Endothelial cell of hepatic sinusoid (primary cell): ENCODE data around the gene TEKTIP1.
"Not testable (repeated sequence)": the region's sequence is repeated elsewhere in the genome, so short reads cannot be mapped to it uniquely, and the experiment has no call there.

Source experiments
- in situ Hi-C: cut with HindIII; loops from 2 replicates; pipeline ENCODE4 v1.10.0; 2017; ENCODE audit warnings: low sequenced_read_pairs

The TEKTIP1 gene

DNA sequence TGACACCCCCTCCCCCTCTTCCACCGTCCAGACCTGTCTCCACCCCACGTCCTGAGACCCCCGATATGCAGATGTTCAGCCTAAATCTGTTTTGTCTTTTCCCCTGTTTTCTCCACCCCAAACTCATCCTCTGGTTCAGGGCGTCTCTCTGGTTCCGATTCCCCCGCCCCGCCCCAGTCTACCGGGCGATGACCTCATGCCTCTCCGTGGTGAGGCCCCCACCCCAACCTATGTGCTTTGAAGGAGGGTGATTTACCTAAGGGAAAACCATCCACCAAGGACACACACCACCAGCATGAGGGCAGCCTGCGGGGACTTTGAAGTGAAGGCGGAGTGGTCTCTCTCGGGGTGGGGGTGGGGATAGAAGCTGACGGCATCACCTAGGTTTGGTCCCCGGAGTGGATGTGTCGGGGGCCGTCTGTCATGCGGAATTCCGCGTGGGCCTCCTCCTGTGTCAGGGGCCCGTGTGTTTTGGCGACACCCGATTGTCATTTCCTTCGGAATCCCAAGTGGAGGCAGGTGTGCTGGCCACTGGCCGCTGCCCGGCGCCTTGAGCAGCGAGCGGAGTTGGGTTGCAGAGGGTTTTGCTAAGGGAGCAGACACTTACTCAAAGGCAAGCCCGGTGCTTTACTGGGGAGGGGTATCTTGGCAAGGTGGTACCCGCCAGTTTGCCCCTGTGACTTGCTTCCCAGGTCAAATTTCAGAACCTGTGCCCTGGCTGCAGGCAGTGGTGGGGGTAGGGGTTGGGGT is 31.4 kb upstream of the TEKTIP1 start:
- in situ Hi-C loops: no loop called here

GRCh38 chr19:3508121-3508661 is 30.8 kb upstream of the TEKTIP1 start:
- in situ Hi-C loops: not testable (repeated sequence)

GRCh38 chr19:3508771-3509535 is 30.0 kb upstream of the TEKTIP1 start:
- in situ Hi-C loops: no loop called here

DNA sequence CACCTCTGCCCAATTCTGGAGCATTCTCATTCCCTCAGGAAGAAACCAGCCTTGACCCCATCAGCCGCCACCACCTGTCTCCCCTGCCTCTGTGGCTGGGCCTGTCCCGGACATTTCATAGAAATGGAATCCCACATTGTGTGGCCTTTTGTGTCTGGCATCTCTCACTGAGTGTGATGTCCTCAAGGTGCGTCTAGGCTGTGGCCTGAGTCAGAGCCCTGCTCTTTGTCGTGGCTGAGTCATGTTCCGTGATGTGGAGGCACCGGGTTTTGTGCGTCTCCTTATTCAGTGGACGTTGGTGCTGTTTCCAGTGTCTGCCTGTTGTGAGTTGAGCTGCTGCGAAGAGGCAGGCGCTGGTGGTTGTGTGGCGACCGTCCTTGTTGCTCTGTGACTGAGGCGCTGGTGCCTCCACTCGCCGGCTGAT is 29.4 kb upstream of the TEKTIP1 start:
- in situ Hi-C loops: no loop called here

- in situ Hi-C loops: no loop called here
Measured at GRCh38 chr19:3510727-3511126, 28.2 kb upstream of the TEKTIP1 start.

DNA sequence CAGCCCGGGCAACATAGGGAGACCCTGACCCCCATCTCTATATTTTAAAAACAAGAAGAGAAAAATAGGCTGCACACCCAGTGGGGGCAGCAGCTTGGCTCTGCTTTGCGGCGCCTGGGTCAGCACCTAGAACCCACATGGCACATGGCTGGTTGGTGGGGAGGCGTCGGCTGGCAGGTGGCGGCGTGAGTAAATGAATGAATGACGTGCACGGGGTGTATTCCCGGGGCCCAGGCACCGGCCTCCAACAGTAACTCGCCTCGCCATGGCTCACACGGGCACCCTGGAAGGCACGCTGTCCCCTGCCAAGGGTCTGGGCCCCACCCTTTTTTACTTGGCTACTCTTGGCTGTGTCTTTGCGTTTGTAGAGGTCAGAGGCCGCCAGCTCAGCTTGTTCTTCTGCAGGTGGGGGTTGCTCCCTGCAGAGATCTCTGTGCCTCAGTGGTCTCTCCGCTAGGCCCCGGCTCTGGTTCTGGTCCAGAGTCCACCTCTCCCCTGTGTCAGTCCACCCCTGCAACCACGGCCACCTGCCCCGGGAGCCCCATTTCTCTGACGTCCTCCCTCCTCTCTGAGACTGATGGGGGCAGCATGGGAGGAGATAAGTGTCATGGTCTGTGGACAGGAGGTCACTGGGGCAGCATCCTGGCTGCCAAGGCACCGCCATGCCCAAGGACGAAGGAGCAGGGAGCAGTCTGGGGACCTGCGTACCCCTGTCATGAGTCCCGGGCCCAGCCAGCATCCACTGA is 27.3 kb upstream of the TEKTIP1 start:
- in situ Hi-C loops: no loop called here

- in situ Hi-C loops: no loop called here
Measured at GRCh38 chr19:3512562-3513228, 26.3 kb upstream of the TEKTIP1 start.

GRCh38 chr19:3513229-3514140 is 25.5 kb upstream of the TEKTIP1 start:
- in situ Hi-C loops: no loop called here

DNA sequence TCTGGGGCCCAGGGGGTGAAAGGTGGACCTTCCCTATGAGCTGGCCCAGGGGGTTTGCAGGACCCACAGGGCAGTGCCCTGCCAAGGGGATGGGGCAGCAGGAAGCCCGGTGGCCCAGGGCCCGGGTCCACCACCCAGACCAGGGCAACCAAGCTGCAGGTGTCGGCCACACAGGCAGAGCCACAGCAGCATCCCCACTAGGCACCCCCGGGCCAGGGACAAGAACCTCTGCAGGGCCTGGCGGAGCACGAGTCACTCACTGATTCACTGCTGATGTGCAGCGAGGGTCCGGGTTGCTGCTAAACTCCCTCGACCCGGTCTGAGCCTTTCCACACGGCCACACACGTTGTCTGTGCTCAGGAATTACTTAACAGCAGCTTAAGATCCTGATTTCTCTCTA is 24.0 kb upstream of the TEKTIP1 start:
- in situ Hi-C loops: no loop called here

DNA sequence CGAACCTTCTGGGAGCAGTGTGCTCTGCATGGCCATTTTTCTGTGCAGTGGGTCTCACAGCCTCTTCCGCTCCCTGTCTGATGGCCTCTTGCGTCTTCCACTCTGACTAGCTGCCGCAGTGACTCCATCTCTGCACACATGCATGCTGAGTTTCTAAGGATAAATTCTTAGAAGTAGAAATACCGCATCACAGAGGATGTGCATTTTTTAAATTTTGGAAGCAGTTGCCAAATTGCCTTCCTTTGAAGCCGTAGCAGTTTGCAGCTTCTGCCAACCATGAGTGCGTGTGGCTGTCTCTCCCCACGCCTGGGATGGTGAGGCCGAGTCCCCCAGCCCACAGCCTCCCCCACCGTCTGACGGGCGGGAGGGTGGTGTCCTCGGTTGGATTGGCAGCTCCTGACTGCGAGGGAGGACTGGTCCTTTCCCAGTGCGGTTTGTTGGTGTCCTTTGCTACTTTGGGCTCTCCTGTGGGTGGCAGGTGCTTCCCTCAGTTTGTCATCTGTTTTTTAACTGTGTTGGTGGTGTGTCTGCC is 23.0 kb upstream of the TEKTIP1 start:
- in situ Hi-C loops: no loop called here

DNA sequence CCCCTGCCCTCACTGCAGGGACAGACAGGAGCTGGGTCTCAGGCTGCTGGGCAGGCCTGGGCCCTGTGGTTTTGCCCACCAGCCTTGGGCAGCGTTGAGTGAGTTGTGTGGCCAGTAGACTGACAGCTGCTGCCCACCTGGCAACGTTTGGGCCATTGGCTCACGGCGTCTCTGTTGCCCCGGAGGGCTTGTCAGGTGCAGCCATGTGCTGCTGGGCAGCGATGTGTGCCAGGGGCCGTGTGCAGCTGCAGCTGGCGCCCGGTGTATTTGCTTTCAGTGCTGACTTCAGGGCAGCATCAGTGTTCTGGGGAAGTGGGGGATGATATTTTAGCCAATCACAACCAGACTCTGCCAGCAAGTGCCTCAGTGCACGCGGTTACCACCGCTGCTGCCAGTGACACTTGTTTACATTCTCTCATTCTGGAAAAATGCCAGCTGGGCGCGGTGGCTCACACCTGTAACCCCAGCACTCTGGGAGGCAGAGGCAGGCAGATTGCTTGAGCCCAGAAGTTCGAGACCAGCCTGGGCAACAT is 22.2 kb upstream of the TEKTIP1 start:
- in situ Hi-C loops: no loop called here

DNA sequence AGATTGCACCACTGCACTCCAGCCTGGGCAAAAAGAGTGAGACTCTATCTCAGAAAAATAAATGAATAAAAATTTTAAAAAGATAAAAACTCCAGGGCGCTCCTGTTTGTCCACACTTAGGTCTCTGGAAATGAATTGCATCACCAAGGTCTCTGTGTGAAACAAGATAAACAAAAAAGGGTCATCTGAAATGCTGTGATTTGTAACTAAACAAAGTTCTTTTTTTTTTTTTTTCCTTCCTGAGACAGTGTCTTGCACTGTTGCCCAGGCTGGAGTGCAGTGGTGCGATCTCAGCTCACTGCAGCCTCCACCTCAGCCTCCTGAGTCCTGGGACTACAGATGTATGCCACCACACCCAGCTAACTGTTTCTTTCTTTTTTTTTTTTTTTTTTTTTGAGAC is 21.3 kb upstream of the TEKTIP1 start:
- in situ Hi-C loops: no loop called here

DNA sequence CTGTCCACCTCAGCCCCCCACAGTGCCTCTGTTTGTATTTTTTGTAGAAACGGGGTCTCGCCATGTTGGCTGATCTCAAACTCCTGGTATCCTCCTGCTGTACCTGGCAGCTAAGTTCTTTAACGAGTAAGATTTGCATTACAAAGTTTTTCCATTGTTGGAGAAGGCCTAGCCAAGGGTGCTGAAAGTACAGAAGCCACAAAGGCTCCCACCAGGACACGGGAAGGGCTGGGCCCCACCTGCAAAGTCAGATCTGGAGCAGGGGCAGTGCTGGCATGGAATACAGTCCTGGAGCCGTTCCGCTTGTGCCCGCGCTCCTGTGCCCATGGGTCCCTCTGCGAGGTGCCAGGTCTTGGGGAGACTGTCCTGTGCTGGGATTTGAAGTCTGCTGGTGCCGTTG is 20.7 kb upstream of the TEKTIP1 start:
- in situ Hi-C loops: no loop called here

GRCh38 chr19:3518659-3519058 is 20.3 kb upstream of the TEKTIP1 start:
- in situ Hi-C loops: no loop called here

DNA sequence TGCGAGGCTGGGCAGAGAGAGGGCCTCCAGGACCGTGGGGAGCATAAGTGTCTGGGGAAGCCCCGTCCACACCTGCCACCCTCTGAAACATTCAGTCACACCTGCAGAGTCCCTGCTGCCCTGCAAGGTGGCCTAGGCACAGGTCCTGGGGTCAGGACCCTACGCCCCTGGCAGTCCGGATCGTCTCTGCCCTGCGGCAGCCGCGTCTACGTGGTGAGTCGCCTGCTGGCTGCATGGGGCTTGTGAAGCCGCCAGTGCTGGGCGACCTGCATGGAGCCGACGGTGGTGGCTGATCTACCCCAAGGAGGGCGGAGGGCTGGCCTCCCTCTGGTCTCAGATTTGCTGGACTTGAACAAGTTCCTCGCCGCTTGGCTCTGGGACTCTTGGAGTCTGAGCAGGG is 19.8 kb upstream of the TEKTIP1 start:
- in situ Hi-C loops: no loop called here

DNA sequence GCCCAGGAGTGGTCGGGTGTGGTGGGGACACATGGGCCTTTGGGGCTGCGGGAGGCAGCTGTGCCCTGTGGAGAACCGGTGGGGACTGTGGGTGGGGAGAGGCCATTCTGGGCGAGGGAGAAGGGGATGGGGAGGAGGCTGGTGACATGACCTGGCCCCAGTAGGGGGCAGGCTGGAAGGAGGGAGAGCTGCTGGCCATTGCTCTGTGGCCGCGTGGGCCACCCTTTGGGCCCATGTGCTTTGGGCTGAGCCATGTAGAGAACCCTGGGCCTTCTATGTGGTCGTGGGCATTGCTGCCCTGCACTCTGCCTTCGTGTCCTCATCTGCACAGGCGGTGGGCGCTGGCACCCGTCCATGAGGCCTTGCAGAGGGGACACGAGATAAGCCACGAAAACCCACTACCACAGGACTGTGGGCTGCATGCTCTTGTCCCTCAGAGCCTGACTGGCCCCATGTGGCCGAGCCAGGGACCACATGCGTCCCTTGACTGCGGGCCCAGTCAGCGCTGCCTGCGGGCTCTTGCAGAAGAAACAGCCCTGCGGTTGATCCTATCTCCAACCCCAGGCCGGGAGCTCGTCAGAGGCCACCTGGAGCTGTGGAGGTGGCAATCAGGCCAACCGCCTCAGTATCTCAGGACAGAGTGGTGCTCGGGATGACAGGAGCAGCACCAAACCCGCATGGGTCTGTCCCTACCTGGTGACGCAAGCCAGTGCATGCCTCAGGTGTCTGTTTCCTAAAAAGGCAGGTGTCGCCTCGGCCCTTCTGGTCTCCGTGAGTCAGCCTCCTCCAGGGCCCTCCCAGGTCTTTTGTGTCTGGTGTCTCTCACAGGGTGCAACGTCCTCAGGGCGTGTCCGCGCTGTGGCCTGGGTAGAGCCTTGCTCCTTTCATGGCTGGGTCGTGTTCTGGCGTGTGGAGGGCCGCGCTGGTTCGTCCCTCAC is 18.5 kb upstream of the TEKTIP1 start:
- in situ Hi-C loops: no loop called here

DNA sequence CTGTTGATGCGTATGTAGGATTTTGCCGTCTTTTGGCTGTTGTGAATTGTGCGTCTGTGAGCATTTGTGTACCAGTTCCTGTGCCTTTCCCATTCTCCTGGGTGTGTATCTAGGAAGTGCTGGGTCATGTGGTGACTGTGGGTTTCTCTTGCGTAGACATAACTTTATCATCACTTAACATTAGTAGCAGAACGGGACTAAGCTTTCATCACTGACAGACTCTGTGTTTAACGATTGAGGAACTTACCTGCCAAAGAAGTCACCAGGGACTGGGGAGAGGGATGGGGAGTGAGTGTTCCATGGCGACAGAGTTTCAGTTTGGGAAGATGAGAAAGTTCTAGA is 17.9 kb upstream of the TEKTIP1 start:
- in situ Hi-C loops: no loop called here
